Activated CD4-positive, alpha-beta T cell treated with anti-CD3 and anti-CD28 coated beads for 1 hour (primary cell): ENCODE data around the gene SS18L1.

ENCODE experiments used
- DNase-seq: peaks from one replicate; pipeline ENCODE4 v3.0.0-alpha.2; 2020

Gene SS18L1

DNA sequence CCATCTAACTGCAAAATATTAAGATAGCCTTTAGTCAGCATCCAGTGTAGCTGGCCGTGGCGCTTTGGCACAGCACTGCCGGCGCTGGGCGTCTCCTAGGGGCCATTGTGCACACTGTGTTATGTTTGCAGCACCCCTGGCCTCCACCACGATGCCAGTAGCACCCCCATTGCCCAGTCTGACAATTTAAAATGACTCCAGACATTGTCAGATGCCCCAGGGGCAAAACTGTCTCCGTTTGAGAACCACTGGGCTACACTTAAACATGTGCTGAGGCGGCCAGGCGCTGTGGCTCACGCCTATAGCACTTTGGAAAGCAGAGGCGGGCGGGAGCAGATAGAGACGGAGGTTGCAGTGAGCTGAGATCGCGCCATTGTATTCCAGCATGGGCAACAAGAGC is 33.3 kb downstream of the SS18L1 start:
- DNase-seq: no peak

DNA sequence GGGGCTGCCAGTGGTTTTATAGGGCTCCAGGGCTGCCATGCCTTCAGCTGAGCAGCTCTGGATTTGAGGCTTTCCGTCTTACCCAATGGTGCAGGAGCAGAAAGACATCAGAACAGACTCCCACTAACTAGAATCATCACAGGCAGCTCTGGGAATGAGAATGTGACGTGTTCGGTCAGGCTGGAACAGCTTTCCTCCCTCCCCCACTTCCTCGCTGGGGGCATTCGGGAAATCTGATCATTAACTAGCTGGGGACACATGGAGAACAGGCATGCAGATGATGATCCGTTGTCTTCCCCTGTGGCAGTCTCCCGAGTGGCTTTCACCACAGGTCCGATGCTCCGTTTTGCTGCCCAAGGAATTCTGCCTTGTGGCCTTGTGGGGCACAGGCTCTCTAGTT is 33.7 kb downstream of the SS18L1 start:
- DNase-seq: no peak

DNA sequence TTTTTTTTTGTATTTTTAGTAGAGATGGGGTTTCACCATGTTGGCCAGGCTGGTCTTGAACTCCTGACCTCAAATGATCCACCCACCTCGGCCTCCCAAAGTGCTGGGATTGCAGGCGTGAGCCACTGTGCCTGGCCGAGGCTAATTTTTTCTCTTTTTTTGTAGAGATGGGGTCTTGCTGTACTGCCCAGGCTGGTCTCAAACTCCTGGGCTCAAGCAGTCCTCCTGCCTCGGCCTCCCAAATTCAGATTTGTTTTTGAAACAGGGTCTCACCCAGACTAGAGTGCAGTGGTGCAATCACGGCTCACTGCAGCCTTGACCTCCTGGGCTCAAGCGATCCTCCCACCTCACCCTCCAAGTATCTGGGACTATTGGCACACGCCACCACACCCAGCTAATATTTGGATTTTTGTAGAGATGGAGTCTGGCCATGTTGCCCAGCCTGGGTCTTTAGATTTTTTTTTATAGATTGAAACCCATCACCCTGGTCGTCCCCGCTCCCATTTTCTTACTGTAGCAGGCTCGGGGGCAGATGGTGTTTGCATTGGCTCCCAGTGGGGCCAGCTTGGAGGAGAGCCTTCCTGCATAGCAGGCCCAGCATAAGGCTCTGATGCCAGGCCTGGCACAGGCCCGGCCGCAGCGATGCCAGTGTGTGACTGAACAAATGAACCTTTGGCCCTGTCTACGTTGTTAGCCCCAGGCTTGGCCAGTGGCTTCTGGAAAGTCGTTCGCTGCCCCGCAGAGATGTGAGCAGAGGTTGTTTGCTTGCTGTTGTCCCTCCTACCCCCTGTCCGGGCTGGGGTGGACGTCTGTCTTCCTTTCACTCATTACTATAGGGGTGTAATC is 35.0 kb downstream of the SS18L1 start:
- DNase-seq: no peak

DNA sequence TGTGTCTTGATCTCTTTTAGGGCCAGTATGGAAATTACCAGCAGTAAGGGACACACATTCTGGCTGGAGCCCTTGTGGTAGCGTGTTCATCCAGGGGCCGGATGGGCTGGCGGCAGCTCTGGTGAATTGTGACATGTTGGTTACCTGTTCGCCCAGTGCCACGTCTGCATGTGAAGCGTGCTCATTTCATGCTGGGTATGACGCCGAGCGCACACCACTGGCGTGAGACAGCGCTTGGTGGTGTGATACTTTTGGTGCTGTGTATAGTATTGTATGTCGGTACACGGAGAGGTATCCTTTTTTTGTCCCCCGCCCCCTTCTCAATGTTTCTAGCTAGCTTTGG is 35.6 kb downstream of the SS18L1 start:
- DNase-seq: no peak

DNA sequence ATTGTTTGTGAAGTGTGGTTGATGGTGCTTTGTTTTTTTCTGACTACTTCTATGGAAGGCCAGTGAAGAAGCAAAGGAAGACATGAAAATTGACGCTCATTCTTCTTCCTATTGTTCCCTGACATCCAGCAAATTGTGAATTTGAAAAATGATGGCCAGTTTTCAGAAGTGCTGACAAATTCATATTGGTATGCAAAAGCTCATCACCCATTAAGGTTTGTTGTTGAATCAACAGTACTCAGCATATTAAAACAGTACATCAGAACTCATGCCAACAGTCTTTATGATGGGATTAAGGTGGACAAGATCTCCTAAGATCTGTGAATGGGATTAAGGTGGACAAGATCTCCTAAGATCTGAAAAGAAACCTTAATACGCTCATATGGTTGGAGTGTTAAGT is 38.2 kb downstream of the SS18L1 start:
- DNase-seq: no peak

DNA sequence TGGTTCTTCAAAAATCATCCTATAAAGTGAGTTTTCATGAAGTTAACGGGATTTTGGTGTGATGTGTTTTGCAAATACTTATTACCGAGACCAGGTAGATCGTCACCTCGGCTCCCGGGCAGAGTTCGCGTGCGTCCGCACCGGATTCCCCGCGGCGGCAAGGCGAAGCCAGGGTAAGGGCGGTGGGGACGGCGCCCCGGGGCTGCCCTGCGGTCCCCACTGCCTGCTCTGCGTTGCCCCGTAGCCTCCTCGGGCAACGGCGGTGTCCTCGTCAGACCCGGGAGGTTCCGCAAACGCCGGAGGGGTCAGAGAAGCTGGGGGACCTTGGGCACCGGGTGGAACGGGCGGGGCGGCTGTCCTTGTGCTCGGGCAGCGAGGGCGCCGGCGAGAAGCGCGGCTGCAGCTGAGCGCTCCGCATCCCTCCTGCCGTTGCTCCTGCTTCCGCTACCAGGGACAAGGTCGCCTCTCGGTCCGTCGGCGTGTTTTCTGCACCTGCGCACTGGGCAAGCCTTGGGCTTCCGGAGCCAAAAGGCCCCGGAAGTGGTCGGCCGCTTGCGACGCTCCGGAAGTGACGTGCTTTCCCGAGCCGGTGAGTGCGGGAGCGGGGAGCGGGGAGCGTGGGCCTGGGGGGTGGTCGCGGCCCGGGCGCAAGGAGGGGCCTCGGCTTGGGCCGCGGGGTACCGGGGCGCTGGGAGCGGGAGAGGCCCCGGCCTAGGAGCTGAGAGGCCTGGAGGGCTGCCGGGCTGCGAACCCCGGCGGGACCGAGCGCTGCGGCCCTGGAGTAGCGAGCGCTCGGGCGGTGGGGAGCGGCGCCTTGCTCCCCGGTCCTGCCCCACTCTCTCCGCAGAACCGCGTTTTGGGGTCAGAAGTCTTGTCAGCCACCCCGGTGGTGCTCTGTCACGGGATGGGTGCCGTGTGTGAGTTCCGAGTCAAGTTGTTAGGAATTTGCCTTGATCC is 39.2 kb downstream of the SS18L1 start, which contains the start of gene MTG2:
TSS of gene MTG2 (plus strand) at position 560 of the 957 bp plus-strand sequence. CDS start 10,393 bp downstream, outside the sequence.
- peak; percentile 90 for DNase-seq

DNA sequence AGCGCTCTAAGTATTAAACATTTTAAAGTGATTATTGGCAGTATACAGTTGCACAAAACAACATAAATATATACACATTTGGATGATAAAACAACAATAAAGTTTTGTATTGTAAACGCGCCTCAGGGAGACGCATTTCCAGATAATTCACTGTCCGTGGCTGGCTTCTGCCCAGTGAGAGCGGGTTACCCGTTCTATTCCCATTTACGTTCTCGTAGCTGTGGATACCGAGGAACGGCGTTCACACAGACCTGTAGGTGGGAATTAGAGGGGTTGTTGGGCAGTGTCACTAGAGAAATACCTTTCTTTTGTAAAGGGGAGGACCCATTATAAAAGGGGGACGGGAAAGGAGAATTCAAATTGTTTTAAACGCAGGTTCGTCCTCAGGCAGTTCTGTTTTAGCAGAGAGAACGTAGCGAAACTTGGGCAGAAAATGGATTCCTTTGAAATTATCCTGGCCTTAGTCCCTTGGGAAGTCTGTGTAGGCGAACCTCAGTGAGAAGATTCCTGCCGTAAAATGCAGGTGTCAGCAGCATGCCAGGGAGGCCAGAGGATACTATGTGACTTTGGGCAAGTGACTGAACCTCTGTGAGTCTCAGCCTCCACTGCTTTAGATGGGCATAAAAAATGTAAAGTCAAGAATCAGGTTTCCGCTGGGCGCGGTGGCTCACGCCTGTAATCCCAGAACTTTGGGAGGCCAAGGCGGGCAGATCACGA is 40.0 kb downstream of the SS18L1 start:
- no peak for DNase-seq

DNA sequence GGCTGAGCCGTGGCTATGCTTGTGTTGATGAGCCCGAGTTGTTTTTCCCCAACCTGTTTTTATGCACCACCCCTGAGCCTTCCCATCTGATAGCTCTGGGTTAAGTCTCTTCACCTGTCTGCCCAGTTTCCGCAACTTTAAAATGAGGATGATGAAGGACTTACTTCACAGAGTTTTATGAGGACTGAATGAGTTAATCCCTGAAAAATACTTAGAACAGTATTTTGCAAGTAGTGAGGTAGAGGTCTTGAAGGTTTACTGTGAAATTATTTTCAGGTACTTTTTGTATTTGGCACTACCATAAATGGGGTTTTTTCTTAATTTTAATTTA is 42.5 kb downstream of the SS18L1 start:
- no peak for DNase-seq

DNA sequence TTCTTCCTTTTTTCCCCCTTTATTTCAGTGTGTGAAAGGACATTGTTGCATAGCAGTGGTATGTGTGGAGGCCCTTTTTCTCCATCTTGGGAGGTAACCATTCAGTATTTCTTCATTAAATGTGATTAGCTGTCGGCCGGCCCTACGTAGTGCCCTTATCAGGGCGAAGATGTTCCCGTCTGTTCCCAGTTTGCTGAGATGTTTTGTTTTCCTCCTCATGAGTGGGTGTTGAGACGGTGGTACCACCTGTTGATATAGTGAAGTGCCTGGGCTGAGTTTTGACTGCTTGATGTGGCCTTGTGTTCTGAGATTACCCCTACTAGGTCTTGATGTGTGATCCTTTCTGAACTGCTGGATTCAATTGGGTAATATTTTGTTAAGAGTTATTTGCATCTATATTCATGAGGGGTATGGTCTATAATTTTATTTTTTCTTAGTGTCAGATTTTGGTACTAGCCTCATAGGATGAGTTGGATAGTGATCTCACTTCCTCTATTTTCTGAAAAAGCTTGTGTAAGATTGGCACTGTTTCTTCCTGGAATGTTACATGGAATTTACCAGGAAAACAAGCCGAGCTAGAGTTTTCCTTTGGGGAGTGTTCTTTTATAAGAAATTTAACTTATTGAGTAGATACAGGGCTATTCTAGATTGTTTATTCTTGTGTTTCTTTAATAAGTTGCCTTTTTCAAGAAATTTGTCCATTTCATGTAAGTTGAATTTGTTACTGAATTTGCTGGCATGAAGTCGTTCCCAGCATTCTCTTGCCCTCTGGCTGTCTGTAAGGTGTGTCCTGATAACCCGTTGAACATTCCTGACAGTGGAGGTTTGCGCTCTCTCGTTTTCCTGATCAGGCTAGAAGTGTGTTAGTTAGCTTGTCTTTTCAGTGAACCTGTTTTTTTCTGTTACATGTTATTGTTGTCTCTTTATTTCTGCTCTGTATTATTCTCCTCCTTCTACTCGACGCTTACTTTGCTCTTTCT is 43.6 kb downstream of the SS18L1 start:
- no peak for DNase-seq

DNA sequence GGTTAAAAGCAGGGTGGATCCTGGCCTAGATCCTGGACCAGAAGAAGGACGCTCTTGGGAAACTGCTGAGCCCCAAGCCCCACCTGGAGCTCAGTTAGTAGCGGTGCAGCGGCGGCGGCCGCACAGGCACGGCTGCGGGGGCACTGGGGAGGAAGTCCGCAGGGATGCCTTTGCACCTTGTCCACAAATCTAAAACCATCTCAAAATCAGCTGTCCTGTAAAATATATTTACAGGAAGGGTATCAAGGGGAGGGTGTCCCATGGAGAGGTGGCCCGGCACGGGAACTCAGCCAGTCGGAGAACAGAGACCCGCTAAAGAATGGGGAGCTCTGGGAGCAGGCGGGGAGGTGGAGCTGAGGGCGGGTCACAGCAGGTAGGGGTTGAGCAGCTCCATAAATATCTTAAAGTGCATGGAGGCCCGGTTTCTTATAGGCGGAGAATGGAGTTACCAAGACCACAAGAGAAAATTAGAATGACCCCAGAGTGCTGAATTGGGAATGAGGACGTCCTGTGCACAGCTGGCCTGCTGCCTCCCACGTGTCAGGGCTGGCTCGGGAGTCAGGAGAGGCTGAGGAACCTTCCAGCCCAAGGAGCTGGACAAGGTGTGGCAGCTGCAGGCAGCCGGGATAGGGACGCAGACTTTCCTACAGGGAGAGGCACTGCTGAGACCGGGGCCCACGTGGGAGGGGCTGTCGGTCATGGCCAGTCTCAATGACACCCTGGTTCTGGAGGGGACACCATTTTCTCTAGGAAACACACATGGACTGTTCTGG is 47.3 kb downstream of the SS18L1 start:
- DNase-seq: no peak

DNA sequence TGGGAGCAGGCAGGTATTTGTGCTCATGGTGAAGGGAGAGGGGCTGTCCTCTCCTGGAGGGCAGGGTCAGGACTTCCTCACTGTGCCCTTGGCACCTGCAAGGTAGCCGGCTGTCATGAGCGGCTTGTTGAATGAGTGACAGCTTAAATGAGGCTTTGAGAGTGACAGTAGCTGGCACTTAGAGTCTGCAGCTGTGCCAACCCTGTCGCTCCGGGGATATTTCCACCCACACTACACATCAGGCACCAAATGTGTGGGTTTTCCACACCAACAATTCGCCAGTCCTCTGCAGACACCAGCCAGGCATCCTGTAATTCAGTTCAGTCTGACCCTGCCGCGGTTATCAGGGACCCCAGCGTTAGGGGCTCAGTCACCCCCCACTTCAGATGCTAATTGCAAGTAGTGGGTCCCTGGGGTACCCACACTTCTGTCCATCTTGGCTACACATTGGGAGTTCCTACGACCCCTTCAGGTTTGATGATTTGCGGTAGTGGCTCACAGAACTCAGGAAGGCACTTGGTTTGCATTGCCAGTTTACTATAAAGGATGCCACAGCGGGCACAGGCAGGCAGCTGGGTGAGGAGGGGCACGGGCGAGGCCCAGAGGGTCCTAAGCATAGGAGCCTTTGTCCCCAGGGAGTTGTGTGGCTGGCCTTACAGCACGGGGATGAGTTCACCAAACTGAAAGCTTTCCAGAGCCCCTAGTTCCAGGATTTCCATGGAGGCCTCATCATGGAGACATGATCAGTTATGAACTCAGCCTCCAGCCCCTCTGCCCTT is 48.4 kb downstream of the SS18L1 start:
- no peak for DNase-seq

DNA sequence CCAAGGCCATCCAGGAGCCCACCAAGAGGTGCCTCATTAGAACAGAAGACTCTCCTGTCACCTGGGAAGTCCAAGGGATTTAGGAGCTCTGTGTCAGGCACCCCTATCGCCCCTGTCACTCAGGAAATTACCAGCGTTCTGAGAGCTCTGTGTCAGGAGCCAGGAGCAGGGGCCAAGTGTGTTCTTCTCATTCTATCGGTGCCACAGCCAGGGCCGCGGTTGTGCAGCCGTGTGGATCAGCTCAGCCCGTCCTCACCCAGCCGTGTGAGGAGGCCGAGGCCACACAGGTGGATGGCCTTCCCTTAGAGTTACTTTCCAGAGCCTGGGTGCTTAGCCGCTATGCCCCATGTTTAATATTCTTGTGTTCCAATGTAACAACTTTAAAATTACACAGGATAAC is 49.1 kb downstream of the SS18L1 start:
- no peak for DNase-seq

DNA sequence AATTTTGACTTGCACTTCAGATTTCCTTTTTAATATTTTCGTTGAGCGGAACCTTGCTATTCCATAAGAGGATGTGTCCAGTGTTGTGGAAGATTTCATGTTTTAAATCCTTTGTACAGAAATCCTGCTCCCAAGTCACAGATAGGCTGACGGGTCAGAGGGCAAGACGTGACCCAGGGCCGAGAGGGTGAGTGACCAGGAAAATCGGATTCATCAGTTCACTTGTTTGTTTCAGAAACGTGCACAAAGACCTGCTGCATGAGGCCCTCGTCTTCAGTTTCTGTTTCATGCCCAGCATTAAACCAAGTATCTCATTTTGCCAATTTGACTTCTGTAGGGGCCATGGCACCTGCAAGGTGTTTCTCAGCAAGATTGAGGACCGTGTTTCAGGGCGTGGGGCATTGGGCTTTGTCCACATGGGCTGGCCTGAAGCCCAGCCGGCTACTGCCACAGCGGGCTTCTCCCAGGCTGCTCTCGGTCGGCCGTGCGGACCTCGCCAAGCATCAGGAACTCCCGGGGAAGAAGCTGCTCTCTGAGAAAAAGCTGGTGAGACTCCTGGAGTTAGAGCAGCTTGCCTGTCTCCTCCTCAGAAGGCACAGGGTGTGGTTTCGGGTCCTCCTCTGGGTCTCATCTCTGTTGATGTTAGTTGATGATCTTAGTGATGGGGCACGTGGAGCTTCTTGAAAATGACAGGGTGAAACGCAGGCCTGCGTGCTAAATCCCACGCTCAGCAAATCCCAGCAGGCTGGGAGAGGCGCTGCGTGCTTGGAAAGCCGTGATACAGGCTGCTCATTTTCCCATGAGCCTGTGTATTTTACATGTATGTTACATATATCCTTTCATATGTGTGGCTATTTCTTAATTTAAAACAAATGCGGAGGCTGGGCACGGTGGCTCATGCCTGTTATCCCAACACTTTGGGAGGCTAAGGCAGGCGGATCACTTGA is 49.8 kb downstream of the SS18L1 start:
- DNase-seq: no peak

DNA sequence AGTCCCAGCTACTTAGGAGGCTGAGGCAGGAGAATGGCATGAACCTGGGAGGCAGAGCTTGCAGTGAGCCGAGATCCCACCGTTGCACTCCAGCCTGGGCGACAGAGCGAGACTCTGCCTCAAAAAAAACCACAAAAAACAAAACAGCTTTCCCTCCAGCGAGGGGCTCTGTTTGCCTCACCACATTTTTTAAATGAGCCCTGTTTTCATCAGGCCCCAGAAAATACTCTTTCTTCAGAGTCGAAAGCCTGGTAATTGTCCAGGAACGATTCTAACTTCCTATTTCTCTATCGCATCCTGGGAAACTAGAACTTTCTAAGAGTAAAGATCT is 51.5 kb downstream of the SS18L1 start:
- no peak for DNase-seq

DNA sequence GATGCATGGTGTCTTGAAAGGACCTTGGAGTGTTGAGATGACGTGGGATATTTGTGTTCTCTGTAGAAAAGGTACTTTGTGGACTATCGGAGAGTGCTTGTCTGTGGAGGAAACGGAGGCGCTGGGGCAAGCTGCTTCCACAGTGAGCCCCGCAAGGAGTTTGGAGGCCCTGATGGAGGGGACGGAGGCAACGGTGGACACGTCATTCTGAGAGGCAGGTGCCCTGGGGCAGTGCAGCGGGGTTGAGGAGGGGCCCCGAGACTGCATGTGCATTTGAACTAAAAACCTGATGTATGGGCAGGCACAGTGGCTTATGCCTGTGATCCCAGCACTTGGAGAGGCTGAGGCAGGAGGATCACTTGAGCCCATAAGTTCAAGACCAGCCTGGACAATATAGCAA is 52.2 kb downstream of the SS18L1 start:
- DNase-seq: no peak

DNA sequence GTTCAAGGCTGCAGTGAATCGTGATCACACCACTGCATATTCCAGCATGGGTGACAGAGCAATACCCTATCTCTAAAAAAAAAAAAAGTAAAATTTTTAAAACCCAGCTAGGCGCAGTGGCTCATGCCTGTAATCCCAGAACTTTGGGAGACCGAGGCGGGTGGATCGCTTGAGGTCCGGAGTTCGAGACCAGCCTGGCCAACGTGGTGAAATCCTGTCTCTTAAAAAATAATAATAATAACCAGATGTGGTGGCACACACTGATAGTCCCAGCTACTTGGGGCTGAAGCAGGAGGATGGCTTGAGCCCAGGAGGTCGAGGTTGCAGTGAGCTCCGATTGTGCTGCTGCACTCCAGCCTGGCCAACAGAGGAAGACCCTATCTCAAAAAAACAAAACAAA is 52.7 kb downstream of the SS18L1 start:
- DNase-seq: no peak

DNA sequence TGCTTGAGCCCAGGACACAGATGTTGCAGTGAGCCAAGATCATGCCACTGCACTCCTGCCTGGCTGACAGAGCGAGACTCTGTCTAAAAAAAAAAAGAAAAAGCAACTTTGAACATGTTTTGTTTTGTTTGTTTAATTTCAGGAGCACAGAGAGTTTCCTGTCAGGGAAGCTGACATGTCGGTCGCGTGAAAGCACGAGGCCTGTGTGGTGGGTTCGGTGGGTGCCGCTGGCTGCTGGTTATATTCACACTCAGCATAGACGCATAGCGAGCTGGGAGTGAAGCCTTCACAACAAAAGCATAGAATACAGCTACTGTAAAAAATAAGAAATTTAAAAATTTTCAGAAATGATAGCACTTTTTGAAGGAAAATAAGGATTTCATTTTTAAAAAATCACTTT is 53.7 kb downstream of the SS18L1 start:
- no peak for DNase-seq

DNA sequence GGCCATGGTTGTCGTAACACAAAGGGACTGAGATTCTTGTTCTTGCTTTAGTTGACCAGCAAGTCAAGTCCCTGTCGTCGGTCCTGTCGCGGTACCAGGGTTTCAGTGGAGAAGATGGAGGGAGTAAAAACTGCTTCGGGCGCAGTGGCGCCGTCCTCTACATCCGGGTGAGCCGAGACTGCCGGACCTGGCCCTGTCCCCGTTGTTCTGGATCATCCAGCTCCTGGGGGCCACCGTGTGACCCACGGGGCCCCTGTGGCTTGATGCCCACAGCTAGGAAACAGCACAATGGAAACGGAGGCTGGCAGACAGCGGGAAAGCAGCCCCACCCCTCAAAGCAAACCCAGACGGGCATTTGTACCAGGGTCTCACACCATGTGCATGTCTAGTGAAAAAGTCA is 54.2 kb downstream of the SS18L1 start:
- no peak for DNase-seq

DNA sequence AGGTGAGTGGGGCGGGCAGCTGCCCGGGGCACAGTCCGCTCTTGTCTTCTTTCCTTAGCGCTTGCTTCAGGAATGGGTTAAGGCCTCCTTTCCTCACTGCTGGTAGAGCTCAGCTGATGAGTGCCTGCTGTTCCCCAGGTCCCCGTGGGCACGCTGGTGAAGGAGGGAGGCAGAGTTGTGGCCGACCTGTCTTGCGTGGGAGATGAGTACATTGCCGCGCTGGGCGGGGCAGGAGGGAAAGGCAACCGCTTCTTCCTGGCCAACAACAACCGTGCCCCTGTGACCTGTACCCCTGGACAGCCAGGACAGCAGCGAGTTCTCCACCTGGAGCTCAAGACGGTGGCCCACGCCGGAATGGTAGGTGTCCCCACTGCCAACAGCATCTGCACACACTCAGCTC is 54.9 kb downstream of the SS18L1 start:
- DNase-seq: no peak

DNA sequence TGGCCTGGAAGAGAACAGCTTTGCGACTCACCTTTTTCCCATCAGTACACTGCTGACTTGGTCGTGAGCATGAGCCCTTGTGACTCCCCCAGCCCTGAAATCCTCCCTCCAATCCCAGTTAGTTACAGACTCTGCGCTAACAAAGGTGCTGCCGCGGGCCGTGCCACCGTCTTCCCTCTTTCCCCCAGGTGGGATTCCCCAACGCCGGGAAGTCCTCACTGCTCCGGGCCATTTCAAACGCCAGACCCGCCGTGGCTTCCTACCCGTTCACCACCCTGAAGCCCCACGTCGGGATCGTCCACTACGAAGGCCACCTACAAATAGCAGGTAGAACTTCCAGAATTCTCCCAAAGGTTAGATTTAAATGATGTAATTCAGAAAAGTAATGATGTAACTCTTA is 55.4 kb downstream of the SS18L1 start:
- DNase-seq: no peak
